ENCODE results near the gene MACROD2.

GRCh38 chr20:16057651-16058050 lies 2062.3 kb downstream of the MACROD2 start:
- TF ChIP-seq POLR2AphosphoS5 (IDR thresholded peaks at IDR 0.05; ENCODE audit: low read depth, low read length): no peak
- TF ChIP-seq POLR2A (IDR thresholded peaks at IDR 0.05; ENCODE audit: low read depth, low read length): no peak
- no peak for TF ChIP-seq POU2F2 (IDR thresholded peaks at IDR 0.05; ENCODE audit: low read depth, low read length)
- TF ChIP-seq SPI1 (IDR thresholded peaks at IDR 0.05; ENCODE audit: low read depth, low read length): no peak
- no peak for TF ChIP-seq TAF1 (IDR thresholded peaks at IDR 0.05; ENCODE audit: low read depth, low read length)
